ENCODE data around the gene CKAP2.

GRCh38 chr13:52432456-52432855 lies 22.8 kb upstream of the CKAP2 start:
- no peak for TF ChIP-seq ZNF274 (IDR thresholded peaks at IDR 0.05; ENCODE audit: low read depth, low read length)
- no peak for TF ChIP-seq SUZ12 (IDR thresholded peaks at IDR 0.05; ENCODE audit: extremely low read depth, insufficient read depth, insufficient read length)
- TF ChIP-seq YY1 (IDR thresholded peaks at IDR 0.05; ENCODE audit: insufficient read depth, insufficient read length), result no peak
